ENCODE results near the gene TBC1D23. TPM values are rescaled to one million over a fixed set of nuclear protein-coding genes. Genes with fewer than 3 reads are reported as not detected.

The TBC1D23 gene
- total RNA-seq, 1 experiment from 2014 or later, result 68.0 TPM

DNA sequence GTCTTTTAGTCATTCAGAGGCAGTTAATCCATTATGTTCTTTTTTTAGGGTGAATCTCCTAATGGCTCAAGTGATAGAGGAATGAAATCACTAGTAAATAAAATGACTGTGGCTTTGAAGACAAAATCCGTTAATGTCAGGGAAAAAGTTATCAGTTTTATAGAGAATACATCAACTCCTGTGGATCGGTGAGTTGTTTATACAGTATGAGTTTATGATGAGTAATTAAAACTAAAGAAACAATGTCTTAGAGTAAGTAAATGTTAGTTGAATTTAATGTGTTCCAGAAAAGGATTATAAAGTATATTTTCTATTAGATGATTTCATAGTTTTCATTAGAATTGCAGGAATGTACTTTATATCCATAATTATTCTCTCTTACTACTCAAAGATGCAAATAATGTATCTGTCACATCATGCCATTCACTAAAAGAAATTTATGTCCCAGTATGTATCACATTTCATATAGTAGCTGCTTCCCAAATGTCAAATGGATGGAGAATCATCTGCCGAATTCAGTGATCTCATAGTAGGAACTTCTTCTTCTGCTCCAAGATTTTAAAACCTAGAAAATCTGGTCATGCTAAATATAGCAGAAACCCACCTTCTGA lies 49.7 kb downstream of the TBC1D23 start:
- H3K79me2 ChIP-seq (ENCODE audit: low read depth), result no peaks in the 10 kb centered on the region
- no peaks in the 10 kb centered on the region for H3K27me3 ChIP-seq (ENCODE audit: insufficient read depth, low read depth)
- intact Hi-C loops (cut with micrococcal nuclease; ENCODE audit: unreplicated experiment), result loop anchor here (10.0 kb wide), 1 partner anchor 434 kb away; no protein-coding TSS in a partner anchor
- H3K4me2 ChIP-seq, result no peak overlapping the region
- H3F3A ChIP-seq (ENCODE audit: insufficient read depth, low read depth), result peaks cover 4% of the 10 kb centered on the region; the same call in 1 of the 2 replicates
- no peaks in the 10 kb centered on the region for H3K9me3 ChIP-seq (ENCODE audit: insufficient read depth, low read depth)
- H3K4me3 ChIP-seq, result no peak overlapping the region
- no TSS peak for BruUV-seq (replicated peaks)
- H3K4me1 ChIP-seq (replicated peaks; ENCODE audit: insufficient read depth), result no peaks in the 10 kb centered on the region
- H3K36me3 ChIP-seq (ENCODE audit: low read depth), result peaks cover 40% of the 10 kb centered on the region
- H3K9me2 ChIP-seq (ENCODE audit: insufficient read depth), result no peaks in the 10 kb centered on the region
- no peak overlapping the region for H3K27ac ChIP-seq
- no peaks in the 10 kb centered on the region for H4K20me1 ChIP-seq (ENCODE audit: insufficient read depth)
- DNase-seq, result no peak
- CTCF ChIA-PET, result interaction anchor here (0.6 kb wide), 1 partner anchor 48 kb away, joined by 5 read pairs; no protein-coding TSS in a partner anchor
- POLR2A ChIA-PET (ENCODE audit: unreplicated experiment), result interaction anchor here (0.7 kb wide), 1 partner anchor 398 kb away, joined by 3 read pairs; no protein-coding TSS in a partner anchor
- TF ChIP-seq, protein P1, sequence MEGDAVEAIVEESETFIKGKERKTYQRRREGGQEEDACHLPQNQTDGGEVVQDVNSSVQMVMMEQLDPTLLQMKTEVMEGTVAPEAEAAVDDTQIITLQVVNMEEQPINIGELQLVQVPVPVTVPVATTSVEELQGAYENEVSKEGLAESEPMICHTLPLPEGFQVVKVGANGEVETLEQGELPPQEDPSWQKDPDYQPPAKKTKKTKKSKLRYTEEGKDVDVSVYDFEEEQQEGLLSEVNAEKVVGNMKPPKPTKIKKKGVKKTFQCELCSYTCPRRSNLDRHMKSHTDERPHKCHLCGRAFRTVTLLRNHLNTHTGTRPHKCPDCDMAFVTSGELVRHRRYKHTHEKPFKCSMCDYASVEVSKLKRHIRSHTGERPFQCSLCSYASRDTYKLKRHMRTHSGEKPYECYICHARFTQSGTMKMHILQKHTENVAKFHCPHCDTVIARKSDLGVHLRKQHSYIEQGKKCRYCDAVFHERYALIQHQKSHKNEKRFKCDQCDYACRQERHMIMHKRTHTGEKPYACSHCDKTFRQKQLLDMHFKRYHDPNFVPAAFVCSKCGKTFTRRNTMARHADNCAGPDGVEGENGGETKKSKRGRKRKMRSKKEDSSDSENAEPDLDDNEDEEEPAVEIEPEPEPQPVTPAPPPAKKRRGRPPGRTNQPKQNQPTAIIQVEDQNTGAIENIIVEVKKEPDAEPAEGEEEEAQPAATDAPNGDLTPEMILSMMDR (conservative IDR thresholded peaks at IDR 0.05), result no peak
- TF ChIP-seq EZH2 (IDR thresholded peaks at IDR 0.05; ENCODE audit: low read depth), result no peak
- no peak overlapping the region for H2AFZ ChIP-seq

DNA sequence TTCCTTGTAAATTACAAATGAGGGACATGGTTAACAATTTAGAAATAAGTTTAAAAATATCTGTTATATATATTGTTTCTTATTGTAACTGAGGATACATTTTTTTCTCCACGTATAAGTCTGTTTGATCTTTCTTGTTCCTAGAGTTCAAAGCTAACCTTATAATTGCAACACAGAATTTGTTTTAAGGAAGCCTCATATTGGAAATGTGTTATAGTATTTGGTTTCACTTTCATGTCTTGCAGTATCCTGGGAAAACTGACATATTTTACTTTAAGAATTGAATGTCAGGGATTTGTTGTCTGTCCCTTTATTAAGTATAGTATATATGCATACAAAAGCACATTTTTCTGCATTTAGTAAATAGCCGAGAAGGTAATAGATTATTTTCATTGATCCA lies 50.2 kb downstream of the TBC1D23 start:
- Histone ChIP-seq H3K27me3 (ENCODE audit: insufficient read depth, low read depth) (no peaks in the 10 kb centered on the region), H3F3A (ENCODE audit: insufficient read depth, low read depth) (peaks cover 10% of the 10 kb centered on the region), H3K9me3 (ENCODE audit: insufficient read depth, low read depth) (no peaks in the 10 kb centered on the region), H2AFZ (no peak overlapping the region), H3K4me3 (no peak overlapping the region), H3K4me1 (replicated peaks; ENCODE audit: insufficient read depth) (no peaks in the 10 kb centered on the region), H3K4me2 (no peak overlapping the region), H3K27ac (no peak overlapping the region), H3K36me3 (ENCODE audit: low read depth) (peaks cover 35% of the 10 kb centered on the region), H3K9me2 (ENCODE audit: insufficient read depth) (no peaks in the 10 kb centered on the region), H3K79me2 (ENCODE audit: low read depth) (no peaks in the 10 kb centered on the region), H4K20me1 (ENCODE audit: insufficient read depth) (no peaks in the 10 kb centered on the region)
- CTCF ChIA-PET, result no interaction called here
- TF ChIP-seq EZH2 (IDR thresholded peaks at IDR 0.05; ENCODE audit: low read depth), result no peak
- TF ChIP-seq, protein P1 (conservative IDR thresholded peaks at IDR 0.05), result no peak
- intact Hi-C loops (cut with micrococcal nuclease; ENCODE audit: unreplicated experiment), result loop anchor here (10.0 kb wide), 1 partner anchor 434 kb away; no protein-coding TSS in a partner anchor
- no peak for DNase-seq
- POLR2A ChIA-PET (ENCODE audit: unreplicated experiment), result interaction anchor here (0.7 kb wide), 1 partner anchor 398 kb away, joined by 3 read pairs; no protein-coding TSS in a partner anchor
- no TSS peak for BruUV-seq (replicated peaks)

DNA sequence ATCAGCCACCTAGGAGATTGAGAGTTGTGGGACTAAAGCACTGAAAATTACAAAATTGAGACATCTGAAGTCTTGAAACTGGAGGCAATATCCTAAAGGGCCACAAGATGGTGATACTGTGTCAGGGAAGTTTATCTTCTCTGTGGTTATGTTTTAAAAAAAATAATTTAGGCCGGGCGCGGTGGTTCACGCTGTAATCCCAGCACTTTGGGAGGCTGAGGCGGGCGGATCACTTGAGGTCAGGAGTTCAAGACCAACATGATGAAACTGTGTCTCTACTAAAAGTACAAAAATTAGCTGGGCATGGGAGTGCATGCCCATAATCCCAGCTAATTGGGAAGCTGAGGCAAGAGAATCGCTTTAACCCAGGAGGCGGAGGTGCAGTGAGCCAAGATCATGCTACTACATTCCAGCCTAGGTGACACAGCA lies 55.9 kb downstream of the TBC1D23 start:
- intact Hi-C loops (cut with micrococcal nuclease; ENCODE audit: unreplicated experiment), result loop anchor here (1.0 to 10.0 kb wide), 5 partner anchors 274 to 881 kb away; no protein-coding TSS in a partner anchor
- H3K4me3 ChIP-seq, result no peak overlapping the region

More for the DNA sequence above, 55.9 kb downstream of the TBC1D23 start:
- CTCF ChIA-PET, result interaction anchor here (0.5 to 0.9 kb wide), 4 partner anchors 17 to 1372 kb away, joined by 3 to 9 read pairs (median 4); no protein-coding TSS in a partner anchor
- Histone ChIP-seq H3K9me3 (ENCODE audit: insufficient read depth, low read depth) (no peaks in the 10 kb centered on the region), H4K20me1 (ENCODE audit: insufficient read depth) (0 out of 2 replicates have a peak, but pooled peaks cover 3% of the 10 kb centered on the region), H3K27ac (no peak overlapping the region), H3K79me2 (ENCODE audit: low read depth) (no peaks in the 10 kb centered on the region), H3K36me3 (ENCODE audit: low read depth) (peaks cover 33% of the 10 kb centered on the region; the same call in 1 of the 2 replicates), H3K4me2 (no peak overlapping the region), H3K27me3 (ENCODE audit: insufficient read depth, low read depth) (no peaks in the 10 kb centered on the region), H3K4me1 (replicated peaks; ENCODE audit: insufficient read depth) (no peaks in the 10 kb centered on the region), H3F3A (ENCODE audit: insufficient read depth, low read depth) (peaks cover 20% of the 10 kb centered on the region), H3K9me2 (ENCODE audit: insufficient read depth) (no peaks in the 10 kb centered on the region), H2AFZ (no peak overlapping the region)
- DNase-seq, result peak; percentile 33 to 59
- POLR2A ChIA-PET (ENCODE audit: unreplicated experiment), result no interaction called here
- no TSS peak for BruUV-seq (replicated peaks)
- TF ChIP-seq, protein P1 (conservative IDR thresholded peaks at IDR 0.05), result peak; percentile 93
- no peak for TF ChIP-seq EZH2 (IDR thresholded peaks at IDR 0.05; ENCODE audit: low read depth)

All from PC-9 (cell line).